Mucosa of descending colon (tissue), 3 donors: ENCODE results near the gene PTPRM. TPM values are rescaled to one million over a fixed set of nuclear protein-coding genes. Genes with fewer than 3 reads are reported as not detected.

Experiments used
- ATAC-seq: fragments of 200-7000 bp; cut with Tn5 transposase; one replicate; pipeline ENCODE4 v1.9.1; 2020; ENCODE audit warnings: mild to moderate bottlenecking, moderate library complexity
- DNase-seq, 3 donors: peaks; one replicate each; pipeline ENCODE4 v3.0.0-alpha.2; 2020
- H3K36me3 ChIP-seq: fragments of 200-600 bp; one replicate; pipeline ENCODE4 v1.8.0; 2021; ENCODE audit warnings: low read depth, mild to moderate bottlenecking
- H3K4me1 ChIP-seq: fragments of 200-600 bp; one replicate; pipeline ENCODE4 v1.8.0; 2021; ENCODE audit warnings: low read depth, mild to moderate bottlenecking
- H3K4me3 ChIP-seq: fragments of 200-600 bp; one replicate; pipeline ENCODE4 v1.8.0; 2021; ENCODE audit warnings: mild to moderate bottlenecking
- H3K9me3 ChIP-seq: fragments of 200-600 bp; one replicate; pipeline ENCODE4 v1.8.0; 2021; ENCODE audit warnings: mild to moderate bottlenecking
- CTCF ChIP-seq: fragments of 200-600 bp; IDR thresholded peaks from one replicate; pipeline ENCODE4 v1.8.0; 2022; ENCODE audit warnings: antibody characterized with exemption, mild to moderate bottlenecking
- intact Hi-C, 2 donors: fragments of 100-400 bp; cut with DNase I in 1 of 2; cut with micrococcal nuclease in 1 of 2; formaldehyde crosslinking; loops; one replicate each; pipeline versions ENCODE4 v1.11.0 to v1.11.1; 2022; cut with DNase I, micrococcal nuclease
- total RNA-seq, 3 donors: library from RNA; stranded (reverse); fragmentation: NEBNext Ultra II Directional in 2 of 3; extraction: Animal tissue kit (Norgen Biotek cat#: 25700) in 2 of 3; gene quantifications; one replicate each; pipeline versions ENCODE4 v1.2.1 to v1.2.4, GENCODE V29; 2021 to 2023
- donor health status: DM: no; HTN: no; CAD: no; lungs with moderate emphysema.
- donor health status: DM: no; HTN: no; CAD: no.
- donor health status: DM: no; HTN: yes; CAD: no.

Gene PTPRM
- total RNA-seq, 3 donors from 2014 or later = 15.3 to 41.1 (median 19.6) TPM

- DNase-seq = no peak
- Histone ChIP-seq H3K9me3 (no peaks in the 10 kb centered on the region), H3K36me3 (no peaks in the 10 kb centered on the region), H3K4me3 (no peak overlapping the region), H3K4me1 (no peaks in the 10 kb centered on the region)
- no peak for ATAC-seq
- intact Hi-C loops = no loop called here
- no peak for TF ChIP-seq CTCF
Measured at GRCh38 chr18:7885865-7886264, 318.7 kb downstream of the PTPRM start.

- H3K4me1 ChIP-seq = no peaks in the 10 kb centered on the region
- ATAC-seq (no peak), DNase-seq (no peak)
- no peak overlapping the region for H3K4me3 ChIP-seq
- no peaks in the 10 kb centered on the region for H3K36me3 ChIP-seq
- H3K9me3 ChIP-seq = no peaks in the 10 kb centered on the region
- no peak for TF ChIP-seq CTCF
- intact Hi-C loops = no loop called here
Measured at GRCh38 chr18:7886436-7886835, 319.3 kb downstream of the PTPRM start.

GRCh38 chr18:7889515-7889914 lies 322.4 kb downstream of the PTPRM start:
- no peaks in the 10 kb centered on the region for H3K36me3 ChIP-seq
- intact Hi-C loops = no loop called here
- no peak overlapping the region for H3K4me3 ChIP-seq
- no peak for TF ChIP-seq CTCF
- no peaks in the 10 kb centered on the region for H3K4me1 ChIP-seq
- DNase-seq (no peak), ATAC-seq (no peak)
- H3K9me3 ChIP-seq = no peaks in the 10 kb centered on the region

- no peaks in the 10 kb centered on the region for H3K4me1 ChIP-seq
- H3K36me3 ChIP-seq = no peaks in the 10 kb centered on the region
- no peak for TF ChIP-seq CTCF
- intact Hi-C loops = no loop called here
- no peak overlapping the region for H3K4me3 ChIP-seq
- no peak for ATAC-seq
- no peaks in the 10 kb centered on the region for H3K9me3 ChIP-seq
- DNase-seq = no peak
Measured at GRCh38 chr18:7890075-7890474, 323.0 kb downstream of the PTPRM start.

- no peaks in the 10 kb centered on the region for H3K9me3 ChIP-seq
- ATAC-seq (no peak), DNase-seq (no peak)
- no peaks in the 10 kb centered on the region for H3K36me3 ChIP-seq
- TF ChIP-seq CTCF = no peak
- no peaks in the 10 kb centered on the region for H3K4me1 ChIP-seq
- no peak overlapping the region for H3K4me3 ChIP-seq
- intact Hi-C loops = no loop called here
Measured at GRCh38 chr18:7892556-7892955, 325.4 kb downstream of the PTPRM start.

GRCh38 chr18:7894592-7894991 lies 327.5 kb downstream of the PTPRM start:
- intact Hi-C loops = no loop called here
- no peak for ATAC-seq
- no peaks in the 10 kb centered on the region for H3K4me1 ChIP-seq
- TF ChIP-seq CTCF = no peak
- no peak overlapping the region for H3K4me3 ChIP-seq
- H3K36me3 ChIP-seq = no peaks in the 10 kb centered on the region
- H3K9me3 ChIP-seq = no peaks in the 10 kb centered on the region
- DNase-seq = no peak
